Calu3 (cell line): ENCODE measurements around the gene LCN12. TPM values are rescaled to one million over a fixed set of nuclear protein-coding genes. Genes with fewer than 3 reads are reported as not detected.

Source experiments
- BruUV-seq: library from RNA; stranded (reverse); fragments of 400-500 nt; replicated peaks from 2 replicates; lab custom pipeline; 2021; lab: Mats Ljungman, UMichigan
- CTCF ChIA-PET: fragments of 300-600 bp; sonication (Branson Sonifier 250); formaldehyde crosslinking; loops from one replicate; lab custom pipeline; 2022; ENCODE audit warnings: antibody characterized with exemption; lab: Charles Lee
- DNase-seq: peaks from one replicate; pipeline ENCODE4 v3.0.0; 2022
- H3K27ac Mint-ChIP-seq: one replicate; pipeline ENCODE4 v1.8.0; 2022; ENCODE audit warnings: mixed read lengths; ENCODE audit not compliant: unreplicated experiment
- H3K27me3 Mint-ChIP-seq: one replicate; pipeline ENCODE4 v1.8.0; 2022; ENCODE audit warnings: mixed read lengths; ENCODE audit not compliant: unreplicated experiment
- H3K36me3 Mint-ChIP-seq: one replicate; pipeline ENCODE4 v1.8.0; 2022; ENCODE audit warnings: mild to moderate bottlenecking, moderate library complexity, mixed read lengths; ENCODE audit not compliant: insufficient read depth, unreplicated experiment
- H3K4me1 Mint-ChIP-seq: one replicate; pipeline ENCODE4 v1.8.0; 2022; ENCODE audit warnings: mild to moderate bottlenecking, low read depth, mixed read lengths; ENCODE audit not compliant: unreplicated experiment
- H3K4me3 Mint-ChIP-seq: one replicate; pipeline ENCODE4 v1.8.0; 2022; ENCODE audit warnings: mild to moderate bottlenecking, low read depth, moderate library complexity, mixed read lengths; ENCODE audit not compliant: unreplicated experiment
- H3K9me3 Mint-ChIP-seq: one replicate; pipeline ENCODE4 v1.8.0; 2022; ENCODE audit warnings: low read depth, mixed read lengths; ENCODE audit not compliant: unreplicated experiment
- CTCF ChIP-seq: fragments of 200-600 bp; IDR thresholded peaks from one replicate; pipeline ENCODE4 v1.8.0; 2022; ENCODE audit warnings: antibody characterized with exemption; ENCODE audit not compliant: unreplicated experiment
- intact Hi-C: fragments of 100-400 bp; cut with micrococcal nuclease; formaldehyde crosslinking; loops from one replicate; pipeline ENCODE4 v1.10.0; 2022; ENCODE audit not compliant: unreplicated experiment
- total RNA-seq: library from RNA; stranded (reverse); gene quantifications from 2 replicates; pipeline ENCODE4 v1.2.3, GENCODE V29; 2022

LCN12 gene
- total RNA-seq, 1 experiment from 2014 or later = 3.8 TPM

GRCh38 chr9:136953771-136954269 lies 1.7 kb downstream of the LCN12 start:
- intact Hi-C loops = no loop called here
- no peak for DNase-seq
- H3K36me3 Mint-ChIP-seq = peaks cover 14% of the 10 kb centered on the region
- BruUV-seq = no TSS peak
- H3K4me3 Mint-ChIP-seq = no peak overlapping the region
- CTCF ChIA-PET = no interaction called here
- H3K9me3 Mint-ChIP-seq = no peaks in the 10 kb centered on the region
- no peaks in the 10 kb centered on the region for H3K27me3 Mint-ChIP-seq
- H3K27ac Mint-ChIP-seq = no peak overlapping the region
- no peaks in the 10 kb centered on the region for H3K4me1 Mint-ChIP-seq
- TF ChIP-seq CTCF = no peak

GRCh38 chr9:136954270-136955083 lies 2.4 kb downstream of the LCN12 start:
- Mint-ChIP-seq H3K4me3 (no peak overlapping the region), H3K27ac (no peak overlapping the region), H3K9me3 (no peaks in the 10 kb centered on the region), H3K27me3 (no peaks in the 10 kb centered on the region), H3K36me3 (peaks cover 11% of the 10 kb centered on the region), H3K4me1 (no peaks in the 10 kb centered on the region)
- TF ChIP-seq CTCF = no peak
- DNase-seq = no peak
- no TSS peak for BruUV-seq
- CTCF ChIA-PET = no interaction called here
- intact Hi-C loops = no loop called here

- intact Hi-C loops = no loop called here
- no peak for DNase-seq
- Mint-ChIP-seq H3K4me3 (no peak overlapping the region), H3K9me3 (no peaks in the 10 kb centered on the region), H3K4me1 (no peaks in the 10 kb centered on the region), H3K36me3 (peaks cover 2% of the 10 kb centered on the region), H3K27ac (no peak overlapping the region), H3K27me3 (no peaks in the 10 kb centered on the region)
- no TSS peak for BruUV-seq
- no peak for TF ChIP-seq CTCF
- CTCF ChIA-PET = interaction anchor here (0.6 kb wide), 1 partner anchor 135 kb away, joined by 3 read pairs; no protein-coding TSS in a partner anchor
Measured at GRCh38 chr9:136955202-136955942, 3.3 kb downstream of the LCN12 start.

- Mint-ChIP-seq H3K9me3 (no peaks in the 10 kb centered on the region), H3K4me3 (no peak overlapping the region), H3K27ac (no peak overlapping the region), H3K27me3 (no peaks in the 10 kb centered on the region), H3K4me1 (no peaks in the 10 kb centered on the region), H3K36me3 (no peaks in the 10 kb centered on the region)
- intact Hi-C loops = no loop called here
- no peak for TF ChIP-seq CTCF
- no peak for DNase-seq
- CTCF ChIA-PET = no interaction called here
- no TSS peak for BruUV-seq
Measured at GRCh38 chr9:136955943-136956335, 3.9 kb downstream of the LCN12 start.
